IMR-90 (cell line): Measurements from ENCODE around the gene ISG20L2.

Source experiments
- BHLHE40 ChIP-seq: fragments of 150-350 bp; IDR thresholded peaks from 2 replicates; pipeline ENCODE4 v1.6.1; 2016; ENCODE audit warnings: mild to moderate bottlenecking, low read depth, low read length
- CEBPB ChIP-seq: IDR thresholded peaks from 2 replicates; pipeline ENCODE4 v1.6.1; 2012; ENCODE audit warnings: low read depth, low read length, improper control_type of control experiment
- CTCF ChIP-seq: conservative IDR thresholded peaks from 2 replicates; pipeline ENCODE4 v1.5.1; 2012; ENCODE audit warnings: mild to moderate bottlenecking, low read depth, low read length, improper control_type of control experiment
- ELK1 ChIP-seq: fragments of 150-350 bp; IDR thresholded peaks from 2 replicates; pipeline ENCODE4 v1.6.1; 2016; ENCODE audit warnings: low read depth, mild to moderate bottlenecking, low read length, moderate library complexity, borderline replicate concordance
- FOS ChIP-seq: fragments of 150-350 bp; IDR thresholded peaks from 2 replicates; pipeline ENCODE4 v1.6.1; 2016; ENCODE audit warnings: low read depth, low read length
- MAFK ChIP-seq: IDR thresholded peaks from 2 replicates; pipeline ENCODE4 v1.6.1; 2012; ENCODE audit warnings: low read depth, low read length, improper control_type of control experiment
- NFE2L2 ChIP-seq: fragments of 150-350 bp; IDR thresholded peaks from 2 replicates; pipeline ENCODE4 v1.6.1; 2016; ENCODE audit warnings: low read depth, mild to moderate bottlenecking, low read length
- POLR2A ChIP-seq: IDR thresholded peaks from 2 replicates; pipeline ENCODE4 v1.6.1; 2012; ENCODE audit warnings: mild to moderate bottlenecking, low read depth, low read length
- RCOR1 ChIP-seq: IDR thresholded peaks from 2 replicates; pipeline ENCODE4 v1.6.1; 2012; ENCODE audit warnings: mild to moderate bottlenecking, low read length, improper control_type of control experiment; ENCODE audit not compliant: insufficient replicate concordance
- RFX5 ChIP-seq: IDR thresholded peaks from 2 replicates; pipeline ENCODE4 v1.8.0; 2012; ENCODE audit warnings: low read depth, mild to moderate bottlenecking, low read length, moderate library complexity
- SMC3 ChIP-seq: fragments of 150-350 bp; IDR thresholded peaks from 2 replicates; pipeline ENCODE4 v1.6.1; 2016; ENCODE audit warnings: low read depth, mild to moderate bottlenecking, antibody characterized with exemption, low read length, moderate library complexity

GRCh38 chr1:156733989-156734584 is 5.5 kb upstream of the ISG20L2 start:
- TF ChIP-seq CEBPB (no peak), CTCF (no peak), MAFK (no peak), POLR2A (no peak), FOS (no peak), RCOR1 (no peak), SMC3 (no peak), RFX5 (no peak), ELK1 (no peak), BHLHE40 (no peak), NFE2L2 (no peak)
